SJSA1 (cell line): ENCODE results near the gene SLC9A9. TPM values are rescaled to one million over a fixed set of nuclear protein-coding genes. Genes with fewer than 3 reads are reported as not detected.

Experiments used
- DNase-seq, 2 experiments: peaks; one replicate each; pipeline ENCODE4 v3.0.0-alpha.2; 2015 to 2020; ENCODE audit warnings: low spot score in 2 of 2, low read depth in 1 of 2
- H3K27ac ChIP-seq: fragments of 250-450 bp; sonication (Bioruptor Pico); 2 replicates; pipeline ENCODE4 v1.5.1; 2020; ENCODE audit warnings: mild to moderate bottlenecking, moderate library complexity
- H3K27me3 ChIP-seq: fragments of 250-450 bp; sonication (Bioruptor Pico); replicated peaks from 2 replicates; pipeline ENCODE4 v1.5.1; 2020; ENCODE audit warnings: mild to moderate bottlenecking, moderate library complexity
- H3K36me3 ChIP-seq: fragments of 250-450 bp; sonication (Bioruptor Pico); 2 replicates; pipeline ENCODE4 v1.5.1; 2020; ENCODE audit warnings: mild to moderate bottlenecking
- H3K4me1 ChIP-seq: fragments of 250-450 bp; sonication (Bioruptor Pico); replicated peaks from 2 replicates; pipeline ENCODE4 v1.6.1; 2021; ENCODE audit warnings: mild to moderate bottlenecking
- H3K4me3 ChIP-seq: fragments of 250-450 bp; sonication (Bioruptor Pico); 2 replicates; pipeline ENCODE4 v1.5.1; 2020; ENCODE audit warnings: mild to moderate bottlenecking
- H3K9me3 ChIP-seq: fragments of 250-450 bp; sonication (Bioruptor Pico); replicated peaks from 2 replicates; pipeline ENCODE4 v1.5.1; 2020; ENCODE audit warnings: mild to moderate bottlenecking
- total RNA-seq: library from RNA; depleted of rRNA; stranded (reverse); fragments of >200 nt; shearing (Covaris generic); gene quantifications from 2 replicates; pipeline ENCODE4 v1.2.3, GENCODE V29; 2014

The SLC9A9 gene
- total RNA-seq, 1 experiment from 2014 or later, result 0.05 TPM

GRCh38 chr3:143430568-143430967 lies 417.7 kb downstream of the SLC9A9 start:
- no peak overlapping the region for H3K4me3 ChIP-seq
- no peaks in the 10 kb centered on the region for H3K27me3 ChIP-seq
- H3K4me1 ChIP-seq, result peaks cover 16% of the 10 kb centered on the region
- no peak for DNase-seq
- no peaks in the 10 kb centered on the region for H3K36me3 ChIP-seq
- H3K27ac ChIP-seq, result no peak overlapping the region
- H3K9me3 ChIP-seq, result no peaks in the 10 kb centered on the region

- peaks cover 16% of the 10 kb centered on the region for H3K4me1 ChIP-seq
- H3K27ac ChIP-seq, result no peak overlapping the region
- no peaks in the 10 kb centered on the region for H3K9me3 ChIP-seq
- H3K4me3 ChIP-seq, result no peak overlapping the region
- no peak for DNase-seq
- no peaks in the 10 kb centered on the region for H3K27me3 ChIP-seq
- H3K36me3 ChIP-seq, result no peaks in the 10 kb centered on the region
Observed at GRCh38 chr3:143429628-143430514, 418.4 kb downstream of the SLC9A9 start.

GRCh38 chr3:143428294-143428693 lies 420.0 kb downstream of the SLC9A9 start:
- no peak overlapping the region for H3K27ac ChIP-seq
- no peak for DNase-seq
- no peak overlapping the region for H3K4me3 ChIP-seq
- H3K4me1 ChIP-seq, result peaks cover 16% of the 10 kb centered on the region
- H3K9me3 ChIP-seq, result no peaks in the 10 kb centered on the region
- H3K36me3 ChIP-seq, result no peaks in the 10 kb centered on the region
- no peaks in the 10 kb centered on the region for H3K27me3 ChIP-seq

- no peaks in the 10 kb centered on the region for H3K36me3 ChIP-seq
- no peak overlapping the region for H3K27ac ChIP-seq
- H3K4me1 ChIP-seq, result peaks cover 16% of the 10 kb centered on the region
- no peak overlapping the region for H3K4me3 ChIP-seq
- H3K9me3 ChIP-seq, result no peaks in the 10 kb centered on the region
- H3K27me3 ChIP-seq, result no peaks in the 10 kb centered on the region
- no peak for DNase-seq
Observed at GRCh38 chr3:143427631-143428030, 420.6 kb downstream of the SLC9A9 start.

GRCh38 chr3:143424874-143425273 lies 423.4 kb downstream of the SLC9A9 start:
- H3K4me3 ChIP-seq, result no peak overlapping the region
- H3K9me3 ChIP-seq, result no peaks in the 10 kb centered on the region

GRCh38 chr3:143421556-143421955 lies 426.7 kb downstream of the SLC9A9 start:
- no peak overlapping the region for H3K4me3 ChIP-seq
- no peaks in the 10 kb centered on the region for H3K9me3 ChIP-seq
- H3K4me1 ChIP-seq, result peaks cover 15% of the 10 kb centered on the region
- H3K36me3 ChIP-seq, result no peaks in the 10 kb centered on the region
- peak overlapping the region; percentile 25 for H3K27ac ChIP-seq
- peak in 1 of 2 experiments; percentile 83 for DNase-seq
- H3K27me3 ChIP-seq, result no peaks in the 10 kb centered on the region

More at GRCh38 chr3:143424874-143425273, 423.4 kb downstream of the SLC9A9 start:
- Histone ChIP-seq H3K27me3 (no peaks in the 10 kb centered on the region), H3K27ac (no peak overlapping the region), H3K4me1 (peaks cover 29% of the 10 kb centered on the region), H3K36me3 (no peaks in the 10 kb centered on the region)
- no peak for DNase-seq

GRCh38 chr3:143419611-143420010 lies 428.7 kb downstream of the SLC9A9 start:
- no peak for DNase-seq
- H3K27ac ChIP-seq, result no peak overlapping the region
- H3K9me3 ChIP-seq, result no peaks in the 10 kb centered on the region
- H3K27me3 ChIP-seq, result no peaks in the 10 kb centered on the region
- H3K36me3 ChIP-seq, result no peaks in the 10 kb centered on the region
- H3K4me1 ChIP-seq, result peaks cover 15% of the 10 kb centered on the region
- no peak overlapping the region for H3K4me3 ChIP-seq

GRCh38 chr3:143418391-143418790 lies 429.9 kb downstream of the SLC9A9 start:
- Histone ChIP-seq H3K27me3 (no peaks in the 10 kb centered on the region), H3K9me3 (no peaks in the 10 kb centered on the region), H3K27ac (no peak overlapping the region), H3K4me1 (peaks cover 15% of the 10 kb centered on the region), H3K4me3 (no peak overlapping the region), H3K36me3 (no peaks in the 10 kb centered on the region)
- no peak for DNase-seq

GRCh38 chr3:143416229-143416628 lies 432.0 kb downstream of the SLC9A9 start:
- peaks cover 6% of the 10 kb centered on the region for H3K4me1 ChIP-seq
- no peaks in the 10 kb centered on the region for H3K9me3 ChIP-seq
- DNase-seq, result no peak
- no peak overlapping the region for H3K27ac ChIP-seq
- H3K36me3 ChIP-seq, result no peaks in the 10 kb centered on the region
- H3K27me3 ChIP-seq, result no peaks in the 10 kb centered on the region
- H3K4me3 ChIP-seq, result no peak overlapping the region

GRCh38 chr3:143414571-143415253 lies 433.6 kb downstream of the SLC9A9 start:
- DNase-seq, result no peak
- H3K36me3 ChIP-seq, result no peaks in the 10 kb centered on the region
- no peak overlapping the region for H3K4me3 ChIP-seq
- no peaks in the 10 kb centered on the region for H3K27me3 ChIP-seq
- no peaks in the 10 kb centered on the region for H3K4me1 ChIP-seq
- no peak overlapping the region for H3K27ac ChIP-seq
- no peaks in the 10 kb centered on the region for H3K9me3 ChIP-seq

GRCh38 chr3:143413372-143413771 lies 434.9 kb downstream of the SLC9A9 start:
- no peaks in the 10 kb centered on the region for H3K36me3 ChIP-seq
- H3K27ac ChIP-seq, result no peak overlapping the region
- no peaks in the 10 kb centered on the region for H3K27me3 ChIP-seq
- DNase-seq, result no peak
- H3K4me3 ChIP-seq, result no peak overlapping the region
- no peaks in the 10 kb centered on the region for H3K9me3 ChIP-seq
- H3K4me1 ChIP-seq, result no peaks in the 10 kb centered on the region

GRCh38 chr3:143412084-143412483 lies 436.2 kb downstream of the SLC9A9 start:
- no peaks in the 10 kb centered on the region for H3K9me3 ChIP-seq
- H3K4me3 ChIP-seq, result no peak overlapping the region

GRCh38 chr3:143410259-143410658 lies 438.0 kb downstream of the SLC9A9 start:
- H3K4me1 ChIP-seq, result no peaks in the 10 kb centered on the region
- no peaks in the 10 kb centered on the region for H3K36me3 ChIP-seq
- no peaks in the 10 kb centered on the region for H3K27me3 ChIP-seq
- no peak for DNase-seq
- H3K4me3 ChIP-seq, result no peak overlapping the region
- H3K9me3 ChIP-seq, result no peaks in the 10 kb centered on the region
- H3K27ac ChIP-seq, result no peak overlapping the region

More at GRCh38 chr3:143412084-143412483, 436.2 kb downstream of the SLC9A9 start:
- no peak for DNase-seq
- no peaks in the 10 kb centered on the region for H3K36me3 ChIP-seq
- no peak overlapping the region for H3K27ac ChIP-seq
- no peaks in the 10 kb centered on the region for H3K4me1 ChIP-seq
- no peaks in the 10 kb centered on the region for H3K27me3 ChIP-seq

- Histone ChIP-seq H3K4me1 (no peaks in the 10 kb centered on the region), H3K4me3 (no peak overlapping the region), H3K27me3 (no peaks in the 10 kb centered on the region), H3K36me3 (no peaks in the 10 kb centered on the region), H3K27ac (no peak overlapping the region), H3K9me3 (no peaks in the 10 kb centered on the region)
- DNase-seq, result no peak
Observed at GRCh38 chr3:143408771-143409170, 439.5 kb downstream of the SLC9A9 start.
